ENCODE data around the gene CYP19A1. TPM values are rescaled to one million over a fixed set of nuclear protein-coding genes. Genes with fewer than 3 reads are reported as not detected.
"Not testable (repeated sequence)": the region's sequence is repeated elsewhere in the genome, so short reads cannot be mapped to it uniquely, and the experiment has no call there.

The CYP19A1 gene
- polyA plus RNA-seq, 1 donor, result 0.73 TPM

GRCh38 chr15:51212239-51212638, 126.2 kb downstream of the CYP19A1 start:
- no peak for DNase-seq (ENCODE audit: low read depth)

DNA sequence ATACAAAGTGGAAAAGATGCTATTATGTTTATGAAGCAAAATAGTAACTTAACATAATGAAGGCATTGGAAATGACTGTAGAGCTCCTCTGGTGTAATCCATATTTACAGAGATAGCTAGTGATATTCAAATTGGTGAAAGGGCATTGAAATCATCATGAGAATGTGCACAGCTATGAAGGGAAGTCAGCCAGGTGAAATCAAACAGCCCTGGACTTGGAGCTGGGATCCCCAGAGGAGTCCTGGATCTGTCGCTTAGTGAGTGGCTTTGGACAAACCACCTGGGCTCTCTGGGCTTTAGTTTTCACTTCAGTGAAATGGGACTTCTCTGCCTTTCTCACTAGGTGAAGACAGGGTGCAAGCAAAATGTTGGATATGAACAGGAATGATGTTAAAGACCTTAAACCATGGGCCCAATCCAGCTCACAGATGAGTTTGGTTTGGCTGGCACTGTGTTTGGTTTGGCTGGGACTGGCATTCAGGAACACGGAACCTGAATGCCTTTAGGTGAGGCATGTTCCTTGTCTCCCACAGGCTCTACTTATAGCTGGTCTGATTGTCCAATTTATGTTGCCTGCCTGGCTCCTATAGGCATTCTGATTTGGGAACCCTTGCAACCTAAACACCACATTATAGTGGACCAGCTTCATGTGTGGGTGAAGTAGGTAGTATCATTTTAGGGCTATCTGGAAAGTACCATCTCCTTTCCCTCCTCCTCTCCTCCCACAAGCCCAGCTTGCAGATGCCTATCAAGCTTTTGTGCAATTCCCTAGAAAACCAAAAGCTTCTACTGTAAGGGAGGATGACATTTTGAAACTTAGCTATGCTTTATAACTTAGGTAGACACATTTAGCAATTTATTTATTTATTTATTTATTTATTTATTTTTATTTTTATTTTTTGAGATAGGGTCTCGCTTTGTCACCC, 133.1 kb downstream of the CYP19A1 start:
- DNase-seq (ENCODE audit: low read depth), result no peak

DNA sequence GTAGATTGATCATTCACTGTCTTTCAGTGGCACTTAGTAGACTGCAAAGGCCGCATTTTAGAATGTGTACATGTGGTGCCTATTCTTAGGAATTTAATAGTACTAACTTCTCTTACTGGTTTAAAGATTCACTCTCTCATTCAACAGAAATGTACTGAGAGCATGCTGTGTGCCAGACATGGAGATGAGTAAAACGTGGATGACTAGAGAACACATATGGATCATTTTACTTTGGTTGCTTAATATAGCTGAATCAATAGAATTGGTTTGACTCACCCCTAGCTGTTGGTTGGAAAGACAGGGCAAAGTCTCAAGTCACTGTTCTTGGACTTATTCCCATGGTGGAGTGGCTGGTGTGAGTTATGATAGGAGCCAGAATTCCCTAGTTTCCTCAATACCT, 134.6 kb downstream of the CYP19A1 start:
- no peak for DNase-seq (ENCODE audit: low read depth)

GRCh38 chr15:51202783-51203182, 135.6 kb downstream of the CYP19A1 start:
- no peak for DNase-seq (ENCODE audit: low read depth)

DNA sequence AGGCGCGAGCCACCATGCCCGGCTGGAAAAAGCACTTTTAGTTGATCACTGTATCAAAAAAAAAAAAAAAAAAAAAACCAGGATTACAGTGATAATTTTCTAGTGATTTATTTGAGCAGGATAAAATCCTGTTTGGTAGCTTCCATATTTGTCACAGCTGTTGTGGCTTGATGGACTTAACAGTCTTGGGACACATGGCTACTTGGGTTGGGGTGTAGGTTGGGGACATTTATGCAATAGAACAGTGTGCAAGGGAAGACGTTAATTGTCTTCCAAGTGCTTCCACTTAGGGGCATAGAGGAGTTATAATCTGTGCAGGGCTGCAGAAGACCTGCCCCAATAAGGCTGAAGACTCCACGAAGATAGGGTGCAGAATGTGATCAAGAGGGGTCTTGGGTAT, 136.8 kb downstream of the CYP19A1 start:
- no peak for DNase-seq (ENCODE audit: low read depth)

DNA sequence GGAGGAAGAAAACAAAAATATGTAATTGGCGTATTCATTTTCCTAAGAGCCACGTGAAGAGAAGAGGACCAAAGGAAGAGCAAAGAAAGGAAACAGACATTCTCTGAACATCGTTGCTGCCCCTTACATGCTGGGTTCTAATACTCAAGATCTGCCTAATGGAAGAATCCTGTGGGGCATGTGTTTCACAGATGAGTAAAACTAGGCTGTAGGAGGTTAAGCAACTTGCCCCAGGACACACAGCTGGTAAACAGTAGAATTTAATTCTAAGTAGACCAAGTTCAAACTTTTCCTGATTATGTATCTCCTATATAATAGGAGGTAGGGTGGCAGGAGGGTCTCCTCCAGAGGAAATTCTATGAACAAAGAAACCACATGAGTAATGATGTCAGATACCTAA, 137.6 kb downstream of the CYP19A1 start:
- no peak for DNase-seq (ENCODE audit: low read depth)

GRCh38 chr15:51199541-51199940, 138.9 kb downstream of the CYP19A1 start:
- no peak for DNase-seq (ENCODE audit: low read depth)

DNA sequence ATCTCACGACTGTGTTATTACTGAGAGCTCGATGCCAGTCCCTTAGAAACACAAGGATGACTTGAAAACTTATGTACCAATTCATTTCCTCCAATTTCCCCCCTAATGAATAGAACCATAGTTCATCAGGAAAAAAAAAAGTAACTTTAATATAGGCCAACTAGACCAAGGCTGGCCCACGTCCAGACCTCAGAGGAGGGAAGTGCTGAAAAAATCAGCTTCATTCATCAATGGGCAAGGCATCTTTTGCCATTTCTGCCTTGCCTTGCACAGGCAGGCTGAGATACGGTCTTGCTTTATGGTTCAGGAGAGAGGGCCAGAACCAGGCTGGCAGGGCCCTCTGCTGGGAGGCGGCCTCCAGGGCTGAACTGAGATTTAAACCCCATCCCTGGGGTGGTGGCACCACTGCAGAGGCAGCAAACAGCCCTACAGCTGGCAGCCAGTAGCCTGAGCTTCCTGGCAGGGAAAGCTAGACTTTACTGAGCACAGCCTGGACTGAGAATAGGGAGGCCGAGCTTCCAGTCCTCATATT, 139.6 kb downstream of the CYP19A1 start:
- DNase-seq (ENCODE audit: low read depth), result no peak

DNA sequence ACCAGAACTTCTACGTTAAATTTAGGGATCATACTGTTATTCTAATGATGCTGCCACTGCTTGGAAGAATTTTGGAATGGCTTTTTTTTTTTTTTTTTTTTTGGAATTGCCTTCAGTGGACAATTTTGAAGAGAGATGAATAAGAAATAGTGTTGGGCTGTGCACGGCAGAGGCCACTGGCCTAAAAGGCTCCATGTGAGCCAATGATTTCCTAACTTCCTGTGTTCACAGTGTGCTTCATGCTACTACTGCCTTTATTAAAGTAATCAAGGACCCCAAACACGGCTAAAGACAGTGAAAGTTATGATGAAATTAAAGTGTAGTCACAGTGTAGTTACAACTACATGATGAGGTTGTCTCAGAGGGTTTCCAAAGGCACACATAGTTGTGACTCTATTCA, 142.9 kb downstream of the CYP19A1 start:
- no peak for DNase-seq (ENCODE audit: low read depth)

GRCh38 chr15:51193979-51194378, 144.4 kb downstream of the CYP19A1 start:
- no peak for DNase-seq (ENCODE audit: low read depth)

DNA sequence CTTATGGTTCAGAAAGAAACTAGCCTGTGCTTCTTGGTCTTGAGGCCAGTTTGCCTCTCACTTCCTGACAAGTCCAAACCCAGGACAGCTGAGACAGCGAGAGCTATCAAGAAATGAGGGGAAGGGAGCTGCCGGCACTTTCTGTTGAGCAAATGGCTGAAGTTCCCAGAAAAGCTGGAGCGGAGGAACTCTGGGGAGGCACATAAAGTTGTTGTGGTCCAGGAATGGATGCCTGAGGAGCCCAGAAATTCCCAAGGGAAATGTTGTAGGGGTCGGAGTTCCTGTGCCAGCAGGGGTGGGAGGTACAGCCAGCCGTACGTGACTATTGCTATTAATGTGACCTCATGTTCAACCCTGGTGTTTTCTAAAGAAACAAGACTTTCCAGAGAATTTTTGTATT, 144.9 kb downstream of the CYP19A1 start:
- DNase-seq (ENCODE audit: low read depth), result no peak

DNA sequence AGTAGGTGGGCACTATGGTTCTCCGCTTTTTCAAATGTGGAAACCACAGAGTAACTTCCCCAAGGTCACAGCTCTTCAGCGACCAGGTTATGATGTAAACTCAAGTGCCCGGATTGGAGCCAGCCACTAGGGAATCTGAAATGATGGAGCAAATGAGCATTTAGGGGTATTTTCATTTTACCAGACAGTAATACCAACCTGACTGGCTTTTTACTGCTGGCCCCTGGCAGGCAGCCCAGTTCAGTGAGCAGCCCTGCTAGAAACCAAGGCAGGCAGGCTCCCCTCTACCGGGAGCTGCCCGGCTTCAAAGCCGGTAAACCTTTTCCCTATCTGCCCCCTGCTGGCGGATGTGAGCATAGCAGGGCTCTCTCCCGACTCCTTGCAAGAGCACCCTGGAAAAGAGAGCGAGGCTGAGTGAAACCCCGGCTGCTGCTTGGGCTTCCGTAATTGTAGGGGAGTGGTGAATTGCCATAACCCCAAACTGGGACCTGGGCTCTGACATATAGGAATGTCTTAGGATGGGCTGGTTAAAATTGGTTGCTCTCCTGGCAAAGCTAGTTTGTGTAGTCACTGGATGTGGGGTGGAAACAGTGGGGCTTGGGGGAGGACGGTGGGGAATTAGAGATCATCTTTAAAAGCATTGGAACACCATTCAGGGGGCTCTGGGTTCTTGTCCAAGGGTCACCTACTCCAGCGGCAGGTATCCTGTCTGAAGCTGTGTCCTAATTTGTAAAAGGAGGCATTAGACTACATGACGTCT, 145.7 kb downstream of the CYP19A1 start:
- DNase-seq (ENCODE audit: low read depth), result peak; percentile 32

DNA sequence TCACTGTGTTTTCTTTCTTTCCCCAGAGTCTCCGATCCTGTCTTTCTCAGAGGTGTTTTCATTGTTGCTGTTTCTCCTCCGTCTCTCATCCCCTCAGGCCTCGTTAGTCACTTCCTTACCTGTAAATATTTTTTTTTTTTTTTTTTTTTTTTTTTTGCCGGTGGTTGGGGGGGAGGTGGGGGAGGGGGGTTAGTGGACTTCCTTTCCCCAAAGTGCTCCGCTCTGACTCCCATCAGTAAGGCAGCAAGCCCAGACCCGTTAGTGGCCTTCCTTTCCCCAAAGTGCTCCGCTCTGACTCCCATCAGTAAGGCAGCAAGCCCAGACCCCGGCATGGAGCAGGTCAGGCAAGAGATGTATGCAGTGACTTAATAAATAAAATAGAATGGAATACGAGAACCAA, 146.6 kb downstream of the CYP19A1 start:
- DNase-seq (ENCODE audit: low read depth), result no peak

DNA sequence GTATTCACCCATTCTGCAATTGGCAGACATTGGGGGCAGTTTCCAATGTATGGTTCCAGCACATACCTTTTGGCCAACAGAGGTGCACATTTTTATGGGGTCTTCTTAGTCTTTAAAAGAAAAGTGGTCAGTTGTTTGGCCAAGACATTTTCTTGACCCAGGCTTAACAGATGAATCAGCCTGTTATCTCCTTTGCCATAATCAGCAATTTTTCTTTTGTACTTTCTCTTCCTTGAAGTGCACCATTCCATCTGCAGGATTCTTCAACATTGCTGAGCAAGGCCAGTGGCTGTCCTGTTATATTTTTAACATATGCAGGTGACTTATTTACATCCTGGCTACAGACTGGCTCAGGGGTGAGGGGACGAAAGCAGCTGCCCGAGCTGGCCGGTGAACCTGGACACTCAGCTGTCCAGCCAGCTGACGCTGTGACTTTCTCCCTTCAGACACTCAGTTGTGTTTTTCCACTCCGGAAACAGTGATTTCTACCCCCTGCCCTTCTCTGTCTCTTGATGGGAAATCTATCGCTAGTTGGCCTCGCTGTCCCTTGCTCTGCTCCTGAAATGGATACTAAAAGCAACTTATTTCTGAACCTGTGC, 147.2 kb downstream of the CYP19A1 start:
- no peak for DNase-seq (ENCODE audit: low read depth)

- DNase-seq (ENCODE audit: low read depth), result no peak
Measured at GRCh38 chr15:51190424-51191068, 147.8 kb downstream of the CYP19A1 start.

DNA sequence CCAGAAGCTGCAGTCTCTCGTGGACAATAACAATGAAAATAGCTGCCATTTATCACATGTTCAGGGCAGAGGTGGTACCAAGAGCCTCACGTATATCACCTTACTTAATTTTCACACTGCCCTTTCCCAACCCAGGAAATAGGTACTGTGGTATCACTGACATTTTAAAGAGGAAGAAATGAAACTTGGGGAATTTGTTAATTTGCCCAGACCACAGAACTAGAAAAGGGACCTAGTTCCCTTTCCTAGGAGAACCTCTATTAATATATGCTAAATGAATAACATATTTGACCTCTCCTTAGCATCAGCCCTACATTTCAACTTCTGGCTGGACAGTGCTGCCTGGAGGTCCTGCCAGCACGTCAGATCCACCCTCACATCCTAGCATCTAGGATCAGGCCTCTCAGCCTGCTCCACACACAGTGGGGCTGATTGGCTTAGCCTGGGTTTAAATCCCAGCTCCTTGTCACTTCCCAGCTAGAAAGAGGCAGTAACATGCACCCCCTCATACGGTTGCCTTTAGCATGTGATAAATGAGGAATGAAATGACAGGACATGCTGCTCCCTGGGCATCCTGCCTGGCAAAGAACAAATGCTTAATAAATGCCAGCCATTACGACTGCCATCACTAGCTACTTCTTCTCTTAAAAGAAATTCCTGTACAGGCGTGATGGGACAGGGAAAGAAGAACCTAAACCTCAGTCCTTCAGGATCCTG, 148.6 kb downstream of the CYP19A1 start:
- DNase-seq (ENCODE audit: low read depth), result no peak

GRCh38 chr15:51188791-51189190, 149.6 kb downstream of the CYP19A1 start:
- not testable (repeated sequence) for DNase-seq (ENCODE audit: low read depth)

DNA sequence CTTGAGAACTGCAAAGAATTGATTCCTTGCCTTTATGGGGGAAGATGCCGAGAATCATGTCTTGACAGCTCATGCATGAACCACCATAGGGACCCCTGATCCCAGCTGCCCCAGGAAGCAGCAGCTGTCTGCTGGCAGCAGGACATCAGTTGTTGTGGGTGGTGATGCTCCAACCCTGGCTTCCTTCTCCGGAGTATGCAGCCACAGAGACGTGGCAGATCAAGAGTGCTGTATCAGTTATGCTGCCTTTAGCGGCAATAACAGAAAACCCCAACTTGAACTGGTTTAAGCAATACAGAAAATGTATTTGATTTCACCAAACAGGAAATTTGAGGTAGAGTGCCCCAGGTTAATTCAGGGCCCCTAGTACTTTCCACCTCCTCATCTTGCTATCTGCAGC, 151.5 kb downstream of the CYP19A1 start:
- DNase-seq (ENCODE audit: low read depth), result no peak

DNA sequence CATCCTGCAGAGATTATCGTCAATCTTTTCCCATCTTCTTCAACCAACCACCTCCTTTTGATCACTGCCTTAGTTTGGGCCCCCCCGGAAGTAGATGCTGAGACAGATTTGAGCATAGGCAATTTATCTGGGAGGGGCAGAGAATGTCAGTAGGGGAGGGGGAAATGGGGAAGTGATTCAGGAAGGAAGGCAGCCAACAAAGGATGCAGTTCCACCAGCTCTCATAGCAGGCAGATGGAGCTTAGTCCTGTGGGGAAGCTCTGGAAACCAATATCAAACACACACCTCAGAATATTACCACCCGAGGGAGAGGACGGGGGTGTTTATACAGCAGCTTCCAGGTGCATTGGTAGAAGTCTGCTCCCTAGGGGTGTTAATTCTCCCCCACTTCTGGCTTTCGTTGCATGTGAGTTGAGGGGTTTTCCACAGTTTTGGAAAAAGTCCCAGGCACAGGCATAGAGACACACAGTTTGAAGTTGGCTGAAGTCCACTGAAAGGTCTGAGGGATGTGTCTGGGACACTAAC, 152.2 kb downstream of the CYP19A1 start:
- DNase-seq (ENCODE audit: low read depth), result peak; percentile 36

- DNase-seq (ENCODE audit: low read depth), result peak; percentile 71
Measured at GRCh38 chr15:51185213-51186159, 152.9 kb downstream of the CYP19A1 start.

Data from forelimb muscle (tissue), 1 donor.